ENCODE measurements around the gene COL19A1.

DNA sequence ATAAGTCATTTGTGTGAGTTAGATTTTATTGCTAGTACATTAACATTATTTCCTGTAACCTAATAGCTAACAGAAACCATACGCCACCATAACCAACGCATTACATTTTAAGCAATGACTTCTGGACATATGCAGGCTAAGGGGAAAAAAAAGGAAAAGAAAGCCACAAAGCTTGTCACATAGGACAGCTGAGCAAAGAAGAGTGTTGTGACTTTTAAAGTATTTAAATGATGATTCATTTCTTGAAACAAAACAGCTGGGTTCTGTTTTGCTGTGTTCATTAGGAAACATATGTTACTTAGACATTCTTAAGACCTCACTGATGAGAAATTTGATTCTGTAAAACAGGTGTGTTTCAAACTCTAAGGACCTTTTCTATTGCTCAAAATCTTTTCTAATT, 265.2 kb downstream of the COL19A1 start:
- TF ChIP-seq, protein P1, sequence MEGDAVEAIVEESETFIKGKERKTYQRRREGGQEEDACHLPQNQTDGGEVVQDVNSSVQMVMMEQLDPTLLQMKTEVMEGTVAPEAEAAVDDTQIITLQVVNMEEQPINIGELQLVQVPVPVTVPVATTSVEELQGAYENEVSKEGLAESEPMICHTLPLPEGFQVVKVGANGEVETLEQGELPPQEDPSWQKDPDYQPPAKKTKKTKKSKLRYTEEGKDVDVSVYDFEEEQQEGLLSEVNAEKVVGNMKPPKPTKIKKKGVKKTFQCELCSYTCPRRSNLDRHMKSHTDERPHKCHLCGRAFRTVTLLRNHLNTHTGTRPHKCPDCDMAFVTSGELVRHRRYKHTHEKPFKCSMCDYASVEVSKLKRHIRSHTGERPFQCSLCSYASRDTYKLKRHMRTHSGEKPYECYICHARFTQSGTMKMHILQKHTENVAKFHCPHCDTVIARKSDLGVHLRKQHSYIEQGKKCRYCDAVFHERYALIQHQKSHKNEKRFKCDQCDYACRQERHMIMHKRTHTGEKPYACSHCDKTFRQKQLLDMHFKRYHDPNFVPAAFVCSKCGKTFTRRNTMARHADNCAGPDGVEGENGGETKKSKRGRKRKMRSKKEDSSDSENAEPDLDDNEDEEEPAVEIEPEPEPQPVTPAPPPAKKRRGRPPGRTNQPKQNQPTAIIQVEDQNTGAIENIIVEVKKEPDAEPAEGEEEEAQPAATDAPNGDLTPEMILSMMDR (IDR thresholded peaks at IDR 0.05), result no peak
- no peak for TF ChIP-seq POLR2A (IDR thresholded peaks at IDR 0.05)
